Hepatic stellate cell (primary cell): ENCODE measurements around the gene SH3D21.

Source experiments
- DNase-seq: peaks from one replicate; pipeline ENCODE4 v3.0.0; 2011; ENCODE audit warnings: low spot score

The SH3D21 gene

GRCh38 chr1:36306210-36306901, at the start of gene SH3D21:
TSS of gene SH3D21 (plus strand) at chr1:36306368. CDS start at chr1:36306421, 53 bp downstream.
- no peak for DNase-seq

- DNase-seq: no peak
Measured at GRCh38 chr1:36256558-36257374, 49.4 kb upstream of the SH3D21 start.

GRCh38 chr1:36257375-36257767, 48.8 kb upstream of the SH3D21 start:
- DNase-seq: no peak

GRCh38 chr1:36258960-36259344, 47.2 kb upstream of the SH3D21 start:
- DNase-seq: no peak

GRCh38 chr1:36268981-36269380, 37.2 kb upstream of the SH3D21 start:
- DNase-seq: no peak

GRCh38 chr1:36269408-36269838, 36.7 kb upstream of the SH3D21 start:
- DNase-seq: no peak

- no peak for DNase-seq
Measured at GRCh38 chr1:36273024-36273423, 33.1 kb upstream of the SH3D21 start.

GRCh38 chr1:36274201-36274600, 32.0 kb upstream of the SH3D21 start:
- DNase-seq: no peak

- no peak for DNase-seq
Measured at GRCh38 chr1:36276688-36277087, 29.5 kb upstream of the SH3D21 start.

- DNase-seq: no peak
Measured at GRCh38 chr1:36279110-36279788, 26.9 kb upstream of the SH3D21 start.

GRCh38 chr1:36279789-36280296, 26.3 kb upstream of the SH3D21 start:
- no peak for DNase-seq

GRCh38 chr1:36284061-36284460, 22.1 kb upstream of the SH3D21 start:
- DNase-seq: no peak

- no peak for DNase-seq
Measured at GRCh38 chr1:36284517-36284916, 21.7 kb upstream of the SH3D21 start.

- peak; percentile 78 for DNase-seq
Measured at GRCh38 chr1:36285443-36286101, 20.6 kb upstream of the SH3D21 start.

GRCh38 chr1:36286802-36287201, 19.4 kb upstream of the SH3D21 start:
- DNase-seq: no peak

GRCh38 chr1:36287595-36287994, 18.6 kb upstream of the SH3D21 start:
- no peak for DNase-seq

GRCh38 chr1:36295390-36295789, 10.8 kb upstream of the SH3D21 start:
- DNase-seq: no peak

- DNase-seq: no peak
Measured at GRCh38 chr1:36297062-36297461, 9.1 kb upstream of the SH3D21 start.

GRCh38 chr1:36298640-36299039, 7.5 kb upstream of the SH3D21 start:
- no peak for DNase-seq

- no peak for DNase-seq
Measured at GRCh38 chr1:36300526-36300925, 5.6 kb upstream of the SH3D21 start.

GRCh38 chr1:36301220-36301619, 4.9 kb upstream of the SH3D21 start:
- no peak for DNase-seq

GRCh38 chr1:36303244-36303643, 2.9 kb upstream of the SH3D21 start:
- no peak for DNase-seq
